Testis (tissue), 2 donors: ENCODE results near the gene DMD.
"Not testable (repeated sequence)": the region's sequence is repeated elsewhere in the genome, so short reads cannot be mapped to it uniquely, and the experiment has no call there.

ENCODE experiments used
- CTCF ChIP-seq, 3 experiments: fragments of 450-650 bp in 2 of 3; fragments of 200-600 bp in 1 of 3; sonication (generic) in 1 of 3; IDR thresholded peaks; one replicate each; pipeline ENCODE4 v1.5.1; 2016 to 2019; ENCODE audit warnings: antibody characterized with exemption in 3 of 3, mild to moderate bottlenecking in 2 of 3, moderate library complexity in 1 of 3
- POLR2A ChIP-seq: fragments of 450-650 bp; IDR thresholded peaks from one replicate; pipeline ENCODE4 v1.6.1; 2017; ENCODE audit warnings: antibody characterized with exemption, mild to moderate bottlenecking, moderate library complexity

DNA sequence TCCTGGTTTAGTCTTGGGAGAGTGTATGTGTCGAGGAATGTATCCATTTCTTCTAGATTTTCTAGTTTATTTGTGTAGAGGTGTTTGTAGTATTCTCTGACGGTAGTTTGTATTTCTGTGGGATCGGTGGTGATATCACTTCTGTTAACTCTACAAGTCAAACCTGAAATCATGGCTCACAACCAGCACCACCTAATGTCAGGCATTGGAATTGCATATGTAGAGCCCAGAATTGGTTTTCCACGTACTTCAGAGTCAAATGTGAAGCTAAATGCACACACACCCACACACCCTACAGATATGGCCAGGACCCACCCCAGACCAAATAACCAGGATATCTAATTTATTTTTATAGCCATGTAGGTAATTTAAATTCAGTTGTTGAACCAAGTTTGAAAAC lies 964.7 kb downstream of the DMD start:
- TF ChIP-seq CTCF (IDR thresholded peaks at IDR 0.05), result peak in 1 of 3 experiments; percentile 21
- TF ChIP-seq POLR2A, result not testable (repeated sequence)
